ENCODE results near the gene GALK2. TPM values are rescaled to one million over a fixed set of nuclear protein-coding genes. Genes with fewer than 3 reads are reported as not detected.

The GALK2 gene
- total and polyA plus RNA-seq, 2 of the 8 experiments (the other 6 are each of a cell fraction or from before 2014, with no cell fraction given): 8.7 to 16.1 TPM

DNA sequence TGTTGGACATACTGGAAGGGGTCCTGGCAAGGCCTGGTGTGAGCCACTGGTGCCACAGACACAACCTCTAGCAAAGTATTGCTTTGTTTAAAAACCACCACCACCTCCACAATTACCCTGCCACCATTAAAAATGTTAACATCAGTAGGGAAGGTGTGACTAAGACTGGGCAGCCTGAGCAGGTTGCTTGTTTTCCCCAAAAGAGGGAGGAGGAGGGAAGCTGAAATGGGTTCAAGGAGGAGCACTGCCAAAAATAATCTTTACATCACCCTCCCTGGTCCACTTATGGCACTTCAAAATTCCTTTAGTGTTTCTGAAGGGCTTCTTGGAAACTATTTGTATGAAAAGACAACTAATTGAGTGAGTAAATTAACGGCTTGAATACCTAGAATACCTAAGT, 153.2 kb downstream of the GALK2 start (continued):
- TF ChIP-seq ZNF274 (IDR thresholded peaks at IDR 0.05; ENCODE audit: borderline replicate concordance, extremely low read depth, low read length): no peak
- no peak for TF ChIP-seq CHD2 (IDR thresholded peaks at IDR 0.05; ENCODE audit: low read length)
- TF ChIP-seq CTBP2 (IDR thresholded peaks at IDR 0.05; ENCODE audit: borderline replicate concordance, insufficient read depth, insufficient read length, low read length): no peak
- no peak for TF ChIP-seq KDM5A (IDR thresholded peaks at IDR 0.05; ENCODE audit: low read length)
- TF ChIP-seq, protein P1, sequence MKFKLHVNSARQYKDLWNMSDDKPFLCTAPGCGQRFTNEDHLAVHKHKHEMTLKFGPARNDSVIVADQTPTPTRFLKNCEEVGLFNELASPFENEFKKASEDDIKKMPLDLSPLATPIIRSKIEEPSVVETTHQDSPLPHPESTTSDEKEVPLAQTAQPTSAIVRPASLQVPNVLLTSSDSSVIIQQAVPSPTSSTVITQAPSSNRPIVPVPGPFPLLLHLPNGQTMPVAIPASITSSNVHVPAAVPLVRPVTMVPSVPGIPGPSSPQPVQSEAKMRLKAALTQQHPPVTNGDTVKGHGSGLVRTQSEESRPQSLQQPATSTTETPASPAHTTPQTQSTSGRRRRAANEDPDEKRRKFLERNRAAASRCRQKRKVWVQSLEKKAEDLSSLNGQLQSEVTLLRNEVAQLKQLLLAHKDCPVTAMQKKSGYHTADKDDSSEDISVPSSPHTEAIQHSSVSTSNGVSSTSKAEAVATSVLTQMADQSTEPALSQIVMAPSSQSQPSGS (IDR thresholded peaks at IDR 0.05; ENCODE audit: low read length): no peak

All from H1 (cell line).